LNCaP clone FGC (cell line): ENCODE measurements around the gene ATXN7L2.

ENCODE experiments used
- DNase-seq: peaks from one replicate; pipeline ENCODE4 v3.0.0-alpha.2; 2011; ENCODE audit warnings: low read depth
- H3K4me3 ChIP-seq: 2 replicates; pipeline ENCODE4 v1.5.1; 2011; ENCODE audit warnings: mild to moderate bottlenecking, low read depth, low read length, control low read depth
- CTCF ChIP-seq: IDR thresholded peaks from 2 replicates; pipeline ENCODE4 v1.5.1; 2012; ENCODE audit warnings: mild to moderate bottlenecking; ENCODE audit not compliant: control insufficient read depth, insufficient read depth; ENCODE audit errors: extremely low read depth

The ATXN7L2 gene

GRCh38 chr1:109501644-109502363 is 18.1 kb downstream of the ATXN7L2 start:
- no peak overlapping the region for H3K4me3 ChIP-seq
- no peak for DNase-seq
- no peak for TF ChIP-seq CTCF

- DNase-seq = no peak
- H3K4me3 ChIP-seq = no peak overlapping the region
- no peak for TF ChIP-seq CTCF
Measured at GRCh38 chr1:109502364-109502851, 18.7 kb downstream of the ATXN7L2 start.

GRCh38 chr1:109503935-109504334 is 20.2 kb downstream of the ATXN7L2 start:
- H3K4me3 ChIP-seq = no peak overlapping the region
- no peak for TF ChIP-seq CTCF
- DNase-seq = no peak

GRCh38 chr1:109504974-109505373 is 21.3 kb downstream of the ATXN7L2 start:
- H3K4me3 ChIP-seq = no peak overlapping the region
- no peak for DNase-seq
- no peak for TF ChIP-seq CTCF

GRCh38 chr1:109508001-109508872 is 24.5 kb downstream of the ATXN7L2 start:
- no peak for TF ChIP-seq CTCF
- H3K4me3 ChIP-seq = no peak overlapping the region
- no peak for DNase-seq

GRCh38 chr1:109508873-109509175 is 25.1 kb downstream of the ATXN7L2 start:
- no peak for TF ChIP-seq CTCF
- H3K4me3 ChIP-seq = peak overlapping the region; percentile 60
- no peak for DNase-seq
